SH-SY5Y (cell line): Measurements from ENCODE around the gene RHOF.

Experiments used
- GATA2 ChIP-seq: IDR thresholded peaks from 2 replicates; pipeline ENCODE4 v1.6.1; 2011; ENCODE audit warnings: mild to moderate bottlenecking, low read depth, low read length
- GATA3 ChIP-seq: IDR thresholded peaks from 2 replicates; pipeline ENCODE4 v1.6.1; 2011; ENCODE audit warnings: low read depth, mild to moderate bottlenecking, low read length, moderate library complexity

DNA sequence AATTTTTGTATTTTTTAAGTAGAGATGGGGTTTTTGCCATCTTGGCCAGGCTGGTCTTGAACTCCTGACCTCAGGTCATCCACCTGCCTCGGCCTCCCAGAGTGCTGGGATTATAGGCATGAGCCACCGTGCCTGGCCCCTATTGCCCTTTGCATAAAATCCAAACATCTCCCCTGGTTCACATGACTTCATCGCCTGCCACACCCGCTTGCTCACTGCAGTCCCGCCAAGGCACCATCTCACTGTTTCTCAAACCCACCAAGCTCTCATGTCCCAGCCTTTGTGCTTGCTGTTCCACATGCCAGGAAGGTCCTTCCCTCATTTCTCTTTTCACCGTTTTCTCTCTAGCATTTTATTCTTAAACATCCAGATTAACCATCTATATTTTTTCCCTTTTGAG lies 9.7 kb downstream of the RHOF start:
- no peak for TF ChIP-seq GATA2
- TF ChIP-seq GATA3: no peak
